GM21381 (cell line): ENCODE data around the gene MRPL42.
"Not testable (repeated sequence)": the region's sequence is repeated elsewhere in the genome, so short reads cannot be mapped to it uniquely, and the experiment has no call there.

ENCODE experiments used
- ATAC-seq: cut with Tn5 transposase; IDR thresholded peaks from one replicate; pipeline ENCODE4 v1.9.1; 2021; ENCODE audit warnings: mild to moderate bottlenecking, moderate library complexity; ENCODE audit not compliant: unreplicated experiment

MRPL42 gene

DNA sequence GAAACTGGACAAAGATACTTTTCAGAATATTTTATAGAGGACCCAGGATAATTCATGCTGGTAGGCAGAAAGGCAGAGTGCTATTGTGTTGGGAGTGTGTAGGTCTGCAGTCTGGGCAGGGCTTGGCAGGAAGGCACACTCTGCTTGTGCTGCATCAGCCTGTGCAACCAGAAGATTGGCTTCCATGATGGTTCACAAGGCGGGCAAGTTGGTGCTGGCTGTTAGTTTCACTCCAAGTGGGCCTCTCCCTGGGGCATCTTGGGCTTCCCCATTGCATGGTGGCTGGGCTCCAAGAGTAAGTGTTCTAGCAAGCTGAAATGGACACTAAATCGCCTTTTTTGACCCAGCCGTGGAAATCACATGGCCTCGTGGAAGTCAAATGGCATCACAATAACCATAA lies 23.7 kb upstream of the MRPL42 start:
- no peak for ATAC-seq

- ATAC-seq, result no peak
Measured at GRCh38 chr12:93447555-93448290, 19.6 kb upstream of the MRPL42 start.

- no peak for ATAC-seq
Measured at GRCh38 chr12:93448796-93449195, 18.5 kb upstream of the MRPL42 start.

DNA sequence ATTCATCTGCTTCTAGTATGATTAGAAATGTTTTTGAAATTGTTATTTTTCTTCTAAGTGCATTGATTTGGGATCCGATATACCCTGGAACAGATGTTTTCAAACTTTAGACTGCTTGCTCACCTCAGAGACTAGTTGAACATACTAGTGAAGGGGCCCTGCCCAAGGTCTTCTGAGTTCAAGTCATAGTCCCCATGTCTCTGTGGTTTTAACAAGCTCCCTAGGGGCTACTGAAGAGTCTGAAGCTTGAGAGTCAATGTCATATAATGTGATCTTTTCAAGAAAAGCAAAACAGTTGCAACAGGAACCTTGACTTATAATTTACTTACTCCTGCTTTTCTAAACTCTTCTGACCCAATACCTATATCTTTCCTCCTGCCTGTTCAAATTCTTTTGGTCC lies 18.0 kb upstream of the MRPL42 start:
- ATAC-seq, result peak; percentile 56

GRCh38 chr12:93451423-93452158 lies 15.7 kb upstream of the MRPL42 start:
- ATAC-seq, result no peak

- ATAC-seq, result no peak
Measured at GRCh38 chr12:93453633-93454032, 13.7 kb upstream of the MRPL42 start.

DNA sequence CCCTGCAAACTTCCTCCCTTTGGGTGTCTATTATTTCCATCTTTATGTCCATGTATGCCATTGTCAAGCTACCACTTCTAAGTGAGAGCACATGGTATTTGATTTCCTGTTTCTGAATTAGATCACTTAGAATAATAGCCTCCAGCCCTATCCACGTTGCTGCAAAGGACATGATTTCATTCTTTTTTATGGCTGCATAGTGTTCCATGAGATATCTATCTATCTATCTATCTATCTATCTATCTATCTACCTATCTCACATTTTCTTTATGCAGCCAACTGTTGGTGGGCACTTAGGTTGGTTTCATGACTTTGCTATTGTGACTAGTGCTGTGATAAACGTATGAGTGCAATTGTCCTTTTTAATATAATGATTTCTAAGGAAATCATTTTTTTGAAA lies 11.2 kb upstream of the MRPL42 start:
- ATAC-seq, result no peak

DNA sequence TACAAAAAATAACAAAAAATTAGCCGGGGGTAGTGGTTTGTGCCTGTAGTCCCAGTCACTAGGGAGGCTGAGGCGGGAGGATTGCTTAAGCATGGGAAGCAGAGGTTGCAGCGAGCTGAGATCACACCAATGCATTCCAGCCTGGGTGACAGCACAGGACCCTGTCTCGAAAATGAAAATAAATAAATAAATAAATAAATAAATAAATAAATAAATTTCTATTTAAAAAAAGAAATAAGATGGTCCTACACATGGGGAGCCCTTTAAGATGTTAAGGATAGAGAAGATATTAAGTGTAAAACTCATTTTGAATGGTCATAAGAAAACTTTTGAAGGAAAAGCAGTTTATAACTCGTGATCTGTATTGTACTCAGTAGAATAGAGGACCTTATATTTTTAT lies 8.2 kb upstream of the MRPL42 start:
- no peak for ATAC-seq

DNA sequence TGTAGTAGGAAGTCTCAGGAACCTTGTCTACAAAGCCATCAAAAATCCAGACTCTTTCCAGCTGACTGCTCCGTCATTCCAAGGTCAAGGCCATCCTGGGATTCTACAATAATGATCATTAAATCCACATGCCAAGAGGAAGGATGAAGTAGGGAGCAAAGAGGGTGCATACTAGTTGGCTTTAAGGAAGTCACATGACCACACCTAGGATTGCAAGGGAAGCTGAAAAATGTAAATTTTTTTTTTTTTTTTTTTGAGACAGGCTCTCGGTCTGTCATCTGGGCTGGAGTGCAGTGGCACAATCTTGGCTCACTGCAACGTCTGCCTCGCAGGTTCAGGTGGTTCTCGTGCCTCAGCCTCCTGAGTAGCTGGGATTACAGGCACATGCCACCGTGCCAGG lies 7.3 kb upstream of the MRPL42 start:
- no peak for ATAC-seq

DNA sequence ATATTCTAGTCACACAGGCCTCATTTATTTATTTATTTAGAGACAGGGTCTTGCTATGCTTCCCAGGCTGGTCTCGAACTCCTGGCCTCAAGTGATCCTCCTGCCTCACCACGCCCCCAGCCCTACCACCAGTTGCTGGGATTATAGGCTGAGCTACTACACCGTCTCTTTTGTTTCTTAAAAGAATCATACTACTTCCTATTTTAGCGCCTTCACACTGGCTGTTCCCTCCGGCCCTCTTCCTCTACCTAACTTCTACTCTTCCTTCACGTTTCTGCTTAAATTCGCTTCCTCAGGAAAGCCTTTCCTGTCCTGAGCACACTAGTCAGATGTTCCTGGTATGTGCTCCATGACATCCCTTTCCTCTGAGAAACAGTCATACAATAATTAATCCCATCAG lies 6.4 kb upstream of the MRPL42 start:
- no peak for ATAC-seq

GRCh38 chr12:93461503-93461902 lies 5.8 kb upstream of the MRPL42 start:
- no peak for ATAC-seq

DNA sequence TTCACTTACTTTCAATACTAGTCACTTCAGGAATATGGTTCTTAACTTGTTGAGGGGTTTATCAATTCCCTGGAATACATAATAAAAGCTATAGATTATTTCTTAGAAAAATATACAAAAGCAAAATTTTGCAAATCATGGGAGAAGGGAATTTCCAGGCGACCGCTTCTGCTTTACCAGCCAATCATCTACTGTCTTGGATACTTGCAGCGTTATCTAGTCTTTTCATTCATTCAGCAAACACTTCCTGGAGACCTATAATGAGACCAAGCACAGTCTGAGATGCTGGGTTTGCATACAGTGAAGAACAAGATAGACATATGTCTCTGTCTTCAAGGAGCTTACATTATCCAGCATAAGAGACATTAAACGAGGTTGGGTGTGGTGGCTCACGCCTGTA lies 1.5 kb upstream of the MRPL42 start:
- no peak for ATAC-seq

GRCh38 chr12:93466625-93467350 lies 526 bp upstream of the MRPL42 start:
- no peak for ATAC-seq

- peak; percentile 19 for ATAC-seq
Measured at GRCh38 chr12:93468008-93468371, 676 bp downstream of the MRPL42 start.

DNA sequence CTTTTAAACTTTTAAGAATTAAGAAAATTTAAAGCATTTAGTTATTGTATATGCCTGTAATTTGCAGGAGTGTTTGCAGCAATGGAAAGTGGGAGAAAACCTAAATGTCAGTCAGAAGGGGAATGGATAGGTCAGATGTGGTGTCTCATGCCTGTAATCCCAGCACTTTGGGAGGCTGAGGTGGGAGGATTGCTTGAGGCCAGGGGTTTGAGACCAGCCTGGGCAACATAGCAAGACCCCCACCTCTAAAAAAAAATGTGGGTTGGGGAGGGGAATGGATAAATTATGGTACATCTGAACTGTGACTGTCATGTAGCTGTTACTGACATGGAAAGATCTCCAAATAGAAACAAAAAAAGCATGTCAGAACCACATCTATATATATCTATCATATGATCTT lies 2.1 kb downstream of the MRPL42 start:
- no peak for ATAC-seq

GRCh38 chr12:93476555-93476954 lies 9.2 kb downstream of the MRPL42 start:
- no peak for ATAC-seq

- ATAC-seq, result no peak
Measured at GRCh38 chr12:93482721-93483120, 15.4 kb downstream of the MRPL42 start.

DNA sequence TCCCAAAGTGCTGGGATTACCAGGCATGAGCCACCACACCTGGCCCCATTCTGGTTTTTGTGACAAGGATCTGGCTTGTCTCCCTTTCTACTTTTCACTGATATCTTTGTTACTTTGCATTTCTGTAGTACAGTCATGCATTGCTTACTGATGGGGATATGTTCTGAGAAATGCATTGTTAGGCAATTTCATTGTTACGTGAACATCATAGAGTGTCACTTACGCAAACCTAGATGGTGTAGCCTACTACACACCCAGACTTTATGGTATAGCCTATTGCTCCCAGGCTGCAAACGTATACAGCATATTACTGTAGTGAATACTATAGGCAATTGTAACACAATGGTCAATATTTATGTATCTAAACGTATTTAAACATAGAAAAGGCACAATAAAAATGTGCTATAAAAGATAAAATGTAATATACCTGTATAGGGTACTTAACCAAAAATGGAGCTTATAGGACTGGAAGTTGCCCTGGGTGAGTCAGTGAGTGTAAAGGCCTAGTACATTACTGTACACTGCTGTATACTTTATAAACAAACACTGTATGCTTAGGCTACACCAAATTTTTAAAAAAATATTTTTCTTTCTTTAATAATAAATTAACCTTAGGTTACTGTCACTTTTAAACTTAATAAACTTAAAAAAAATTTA lies 16.0 kb downstream of the MRPL42 start:
- no peak for ATAC-seq

DNA sequence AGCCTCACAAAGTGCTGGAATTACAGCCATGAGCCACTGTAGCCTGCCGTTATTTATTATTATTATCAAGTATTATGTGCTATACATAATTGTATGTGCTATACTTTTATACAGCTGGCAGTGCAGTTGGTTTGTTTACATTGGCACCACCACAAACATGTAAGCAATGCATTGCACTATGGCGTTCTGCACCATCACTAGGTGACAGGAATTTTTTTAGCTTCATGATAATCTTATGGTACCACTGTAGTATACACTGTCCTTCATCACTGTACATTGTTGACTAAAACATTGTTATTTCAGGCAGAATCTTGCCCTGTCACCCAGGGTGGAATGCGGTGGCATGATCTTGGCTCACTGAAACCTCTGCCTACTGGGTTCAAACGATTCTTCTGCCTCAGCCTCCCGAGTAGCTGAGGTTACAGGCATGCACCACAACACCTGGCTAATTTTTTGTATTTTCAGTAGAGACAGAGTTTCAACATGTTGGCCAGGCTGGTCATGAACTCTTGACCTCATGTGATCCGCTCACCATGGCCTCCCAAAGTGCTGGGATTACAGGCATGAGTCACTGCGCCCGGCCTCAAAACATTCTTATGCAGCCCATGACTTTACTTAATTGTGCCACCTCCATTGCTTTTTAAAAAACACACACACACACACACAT lies 17.1 kb downstream of the MRPL42 start:
- no peak for ATAC-seq

DNA sequence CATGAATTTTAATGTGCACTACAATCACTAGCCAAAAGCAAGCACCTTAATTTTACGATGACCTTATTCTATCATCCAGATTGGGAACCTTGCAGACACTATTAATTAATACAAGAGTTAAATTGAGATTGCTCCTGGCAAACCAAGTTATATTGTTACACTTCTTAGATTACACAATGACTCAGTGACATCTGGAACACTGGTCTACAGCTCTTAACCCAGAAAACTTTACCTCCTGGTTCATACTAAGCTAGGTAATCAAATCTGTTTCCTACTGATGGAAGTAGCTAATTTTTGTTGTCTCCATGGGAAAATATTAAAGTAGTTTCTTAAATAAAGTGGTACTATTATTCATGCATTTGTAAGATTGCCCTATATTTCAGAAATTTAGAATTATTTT lies 25.5 kb downstream of the MRPL42 start:
- not testable (repeated sequence) for ATAC-seq

DNA sequence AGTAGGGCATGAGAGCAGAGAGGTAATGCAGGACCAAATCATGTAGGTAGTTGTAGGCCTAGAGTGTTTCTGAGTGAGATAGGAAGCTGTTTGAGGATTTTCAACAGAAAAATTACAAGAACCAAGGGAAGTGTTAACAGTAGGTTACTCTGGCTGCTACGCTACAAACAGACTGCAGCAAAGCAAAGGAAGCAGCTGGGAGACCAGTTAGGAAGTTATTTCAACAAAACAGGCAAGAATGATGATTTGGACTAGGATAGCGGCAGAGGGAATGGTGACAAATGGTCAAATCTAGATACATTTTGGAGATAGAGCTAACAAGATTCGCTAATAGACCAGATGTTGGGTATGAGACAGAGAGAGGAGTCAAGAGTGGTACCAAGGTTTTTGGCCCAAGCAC lies 26.8 kb downstream of the MRPL42 start:
- ATAC-seq, result no peak
